H1 (cell line): ENCODE measurements around the gene SMARCC2. TPM values are rescaled to one million over a fixed set of nuclear protein-coding genes. Genes with fewer than 3 reads are reported as not detected.
A peak's percentile ranks its signal among the peaks of the same experiment; 100 is the strongest.

Experiments used
- CTCF ChIA-PET: fragments of 300-600 bp; sonication (Branson Sonifier 250); formaldehyde crosslinking; loops from one replicate; lab custom pipeline; 2021; ENCODE audit not compliant: partially characterized antibody; lab: Charles Lee
- POLR2A ChIA-PET: fragments of 300-600 bp; sonication (Branson Sonifier 250); formaldehyde crosslinking; loops from one replicate; lab custom pipeline; 2021; ENCODE audit warnings: inconsistent platforms; ENCODE audit not compliant: partially characterized antibody; lab: Charles Lee
- DNase-seq, 2 experiments: peaks; one replicate each; pipeline versions ENCODE4 v3.0.0 to v3.0.0-alpha.2; 2010 to 2022; ENCODE audit warnings: low spot score in 2 of 2, low read depth in 1 of 2, mixed read lengths in 1 of 2
- FAIRE-seq: peaks from 2 replicates; lab custom pipeline; 2011; peaks lifted over from hg19 to GRCh38; lab: Jason Lieb, UNC
- H2AFZ ChIP-seq: 2 replicates; pipeline ENCODE4 v1.8.1; 2012; ENCODE audit warnings: low read length, inconsistent platforms
- H2AK5ac ChIP-seq: 2 replicates; pipeline ENCODE4 v1.6.1; 2013; ENCODE audit warnings: low read depth, low read length
- H2BK120ac ChIP-seq: replicated peaks from 2 replicates; pipeline ENCODE3; 2013; ENCODE audit warnings: low read depth, low read length, inconsistent platforms
- H2BK12ac ChIP-seq: 2 replicates; pipeline ENCODE4 v1.6.1; 2013; ENCODE audit warnings: low read depth, low read length
- H2BK15ac ChIP-seq: 2 replicates; pipeline ENCODE4 v1.6.1; 2013; ENCODE audit warnings: low read length
- H2BK20ac ChIP-seq: 2 replicates; pipeline ENCODE4 v1.6.1; 2013; ENCODE audit warnings: low read length
- H2BK5ac ChIP-seq: 2 replicates; pipeline ENCODE4 v1.6.1; 2013; ENCODE audit warnings: low read depth, low read length
- H3K14ac ChIP-seq: 2 replicates; pipeline ENCODE4 v1.6.1; 2013; ENCODE audit warnings: inconsistent platforms; ENCODE audit not compliant: insufficient read length
- H3K18ac ChIP-seq: 2 replicates; pipeline ENCODE4 v1.6.1; 2013; ENCODE audit warnings: low read length; ENCODE audit errors: extremely low read depth
- H3K23ac ChIP-seq: 2 replicates; pipeline ENCODE4 v1.6.1; 2013; ENCODE audit warnings: inconsistent platforms; ENCODE audit not compliant: insufficient read length
- H3K23me2 ChIP-seq: 2 replicates; pipeline ENCODE4 v1.6.1; 2013; ENCODE audit warnings: low read depth, low read length
- H3K27ac ChIP-seq: 2 replicates; pipeline ENCODE4 v1.6.1; 2011; ENCODE audit warnings: low read depth, low read length, inconsistent platforms
- H3K27me3 ChIP-seq, 4 experiments: replicated peaks in 1 of 4; 1 replicate in 1 of 4; 2 replicates in 3 of 4; pipeline versions ENCODE4 v1.6.1 to v1.8.1; 2011 to 2013; ENCODE audit warnings: low read length in 3 of 4, mild to moderate bottlenecking in 3 of 4, inconsistent platforms in 2 of 4, mixed read lengths in 2 of 4, moderate library complexity in 1 of 4; ENCODE audit not compliant: control insufficient read depth in 3 of 4, insufficient read depth in 3 of 4; ENCODE audit errors: extremely low read depth in 1 of 4
- H3K36me3 ChIP-seq, 4 experiments: 2 replicates each; pipeline versions ENCODE4 v1.6.1 to v1.8.1; 2011 to 2013; ENCODE audit warnings: mild to moderate bottlenecking in 4 of 4, low read length in 3 of 4, moderate library complexity in 2 of 4, control low read depth in 1 of 4, inconsistent platforms in 1 of 4; ENCODE audit not compliant: insufficient read depth in 4 of 4, control insufficient read depth in 2 of 4
- H3K4ac ChIP-seq: replicated peaks from 2 replicates; pipeline ENCODE3; 2013; ENCODE audit warnings: low read length, low read depth, mixed read lengths, inconsistent platforms; ENCODE audit not compliant: insufficient read length
- H3K4me1 ChIP-seq, 4 experiments: replicated peaks in 1 of 4; 1 replicate in 1 of 4; 2 replicates in 3 of 4; pipeline versions ENCODE4 v1.6.1 to v1.8.1; 2011 to 2013; ENCODE audit warnings: low read length in 3 of 4, inconsistent platforms in 2 of 4, mixed read lengths in 1 of 4; ENCODE audit not compliant: insufficient read depth in 4 of 4, control insufficient read depth in 3 of 4
- H3K4me2 ChIP-seq, 2 experiments: 2 replicates each; pipeline versions ENCODE4 v1.6.1 to v1.8.1; 2011 to 2013; ENCODE audit warnings: low read depth in 2 of 2, low read length in 2 of 2, control low read depth in 1 of 2, inconsistent platforms in 1 of 2, mild to moderate bottlenecking in 1 of 2; ENCODE audit not compliant: insufficient read depth in 1 of 2
- H3K4me3 ChIP-seq, 4 experiments: fragments of 200-600, 300-600 bp in 1 of 4; sonication (generic), shearing (Covaris generic), sonication (Bioruptor Twin) in 1 of 4; 2 replicates each; pipeline versions ENCODE4 v1.5.1 to v1.8.1; 2011 to 2016; ENCODE audit warnings: low read length in 4 of 4, low read depth in 3 of 4, control low read depth in 2 of 4, inconsistent platforms in 2 of 4, mild to moderate bottlenecking in 2 of 4, mixed read lengths in 1 of 4, moderate library complexity in 1 of 4; ENCODE audit not compliant: insufficient read depth in 2 of 4; ENCODE audit errors: extremely low read depth in 1 of 4
- H3K56ac ChIP-seq: replicated peaks from 2 replicates; pipeline ENCODE3; 2013; ENCODE audit warnings: low read depth, mild to moderate bottlenecking, mixed read lengths, low read length, inconsistent platforms; ENCODE audit not compliant: insufficient read length
- H3K79me1 ChIP-seq: 2 replicates; pipeline ENCODE4 v1.6.1; 2013; ENCODE audit warnings: low read depth, low read length, control low read depth
- H3K79me2 ChIP-seq, 2 experiments: 2 replicates each; pipeline versions ENCODE4 v1.6.1 to v1.8.1; 2012 to 2013; ENCODE audit warnings: low read length in 2 of 2, mild to moderate bottlenecking in 2 of 2, inconsistent platforms in 1 of 2; ENCODE audit not compliant: insufficient read depth in 2 of 2, control insufficient read depth in 1 of 2
- H3K9ac ChIP-seq, 4 experiments: replicated peaks in 1 of 4; 1 replicate in 1 of 4; 2 replicates in 3 of 4; pipeline versions ENCODE4 v1.6.1 to v1.8.1; 2011 to 2013; ENCODE audit warnings: low read depth in 3 of 4, low read length in 3 of 4, control low read depth in 2 of 4, mild to moderate bottlenecking in 2 of 4, moderate library complexity in 2 of 4, inconsistent platforms in 1 of 4; ENCODE audit errors: extremely low read depth in 1 of 4
- H3K9me3 ChIP-seq, 2 experiments: 2 replicates each; pipeline versions ENCODE4 v1.6.1 to v1.8.1; 2012 to 2013; ENCODE audit warnings: mild to moderate bottlenecking in 2 of 2, moderate library complexity in 2 of 2, control low read depth in 1 of 2, inconsistent platforms in 1 of 2, low read depth in 1 of 2, low read length in 1 of 2, mixed read lengths in 1 of 2; ENCODE audit not compliant: insufficient read depth in 2 of 2
- H4K20me1 ChIP-seq, 2 experiments: replicated peaks in 1 of 2; 2 replicates each; pipeline versions ENCODE3 to v1.8.1; 2011 to 2013; ENCODE audit warnings: inconsistent platforms in 2 of 2, low read length in 2 of 2, mild to moderate bottlenecking in 1 of 2; ENCODE audit not compliant: insufficient read depth in 2 of 2, control insufficient read depth in 1 of 2
- H4K5ac ChIP-seq: 2 replicates; pipeline ENCODE4 v1.6.1; 2013; ENCODE audit warnings: low read length, low read depth, mixed read lengths, inconsistent platforms; ENCODE audit not compliant: insufficient read length
- H4K8ac ChIP-seq: 2 replicates; pipeline ENCODE4 v1.8.0; 2013; ENCODE audit warnings: mild to moderate bottlenecking, moderate library complexity, low read length, inconsistent platforms; ENCODE audit not compliant: insufficient read depth; ENCODE audit errors: extremely low read depth
- H4K91ac ChIP-seq: replicated peaks from 2 replicates; pipeline ENCODE3; 2013; ENCODE audit warnings: low read length, mixed read lengths, inconsistent platforms; ENCODE audit not compliant: insufficient read length
- WGBS, 2 experiments: shearing (Covaris generic) in 1 of 2; methylation state at CpG; one replicate each; pipeline versions ENCODE4 v1.1.6 to v1.1.7; 2013 to 2015; ENCODE audit warnings: low lambda C conversion rate in 2 of 2, mixed read lengths in 2 of 2, inconsistent platforms in 1 of 2, low coverage in 1 of 2, missing lambda C conversion rate in 1 of 2; ENCODE audit not compliant: insufficient replicate concordance in 2 of 2, insufficient coverage in 1 of 2, insufficient read length in 1 of 2; ENCODE audit errors: extremely low coverage in 1 of 2, missing lambda C conversion rate in 1 of 2; 5-methylcytosine and 5-hydroxymethylcytosine counted together
- polyA plus RNA-seq, 7 experiments: library from polyadenylated mRNA; depleted of rRNA in 3 of 7; stranded (reverse) in 5 of 7; unstranded in 2 of 7; fragments of >200 nt in 5 of 7; fragments of 200-250 nt in 2 of 7; gene quantifications; 1 replicate in 5 of 7; 2 replicates in 1 of 7; 4 replicates in 1 of 7; pipeline versions ENCODE4 v1.2.1 to v1.2.3, GENCODE V29; 2011 to 2013; ENCODE audit warnings: missing spikeins in 2 of 7, mixed read lengths in 2 of 7
- total RNA-seq: library from RNA; stranded (reverse); fragmentation: NEBNext Ultra II Directional; extraction: Animal tissue kit (Norgen Biotek cat#: 25700); gene quantifications from 2 replicates; pipeline ENCODE4 v1.2.1, GENCODE V29; 2021

Gene SMARCC2
- total and polyA plus RNA-seq, 2 of the 8 experiments (the other 6 are each of a cell fraction or from before 2014, with no cell fraction given), result 33.9 to 78.5 TPM

- ChIA-PET POLR2A (interaction anchor here (0.9 to 15.6 kb wide), 15 partner anchors 19 to 198 kb away, joined by 3 to 656 read pairs (median 6); partner anchors contain the start of genes CNPY2, PA2G4, RNF41 and SMARCC2), CTCF (interaction anchor here (0.9 to 6.8 kb wide), 11 partner anchors 25 to 76 kb away, joined by 3 to 47 read pairs (median 5); partner anchors contain the start of genes ESYT1, RNF41, SMARCC2 and ZC3H10)
- Histone ChIP-seq H3K23me2 (peaks cover 19% of the 10 kb centered on the region), H3K27me3 (no peaks in the 10 kb centered on the region), H3K14ac (no peak overlapping the region), H2AK5ac (no peak overlapping the region), H4K5ac (no peak overlapping the region), H2BK15ac (no peak overlapping the region), H4K8ac (no peak overlapping the region), H2AFZ (no peak overlapping the region), H3K79me1 (peaks cover 3% of the 10 kb centered on the region; the same call in 1 of the 2 replicates), H2BK12ac (no peak overlapping the region), H3K9me3 (no peaks in the 10 kb centered on the region), H3K4me1 (peaks cover 3 to 33% (median 20%) of the 10 kb centered on the region in 4 experiments), H2BK120ac (no peak overlapping the region), H3K4ac (no peak overlapping the region), H4K20me1 (peaks cover 11 to 23% of the 10 kb centered on the region in 2 experiments), H3K18ac (no peak overlapping the region), H4K91ac (no peak overlapping the region), H3K4me3 (peak overlapping the region in 2 of 4 experiments; percentile 14 to 91; a peak in 3 of 8 replicates), H2BK5ac (no peak overlapping the region), H3K4me2 (peak overlapping the region; percentile 77 to 92; a peak in 2 of 4 replicates), H3K79me2 (peaks cover 3 to 25% of the 10 kb centered on the region in 2 experiments), H3K9ac (no peak overlapping the region; a peak in 1 of 7 replicates), H3K36me3 (peaks cover 30 to 68% (median 52%) of the 10 kb centered on the region in 4 experiments), H3K27ac (no peak overlapping the region), H3K23ac (no peak overlapping the region), H2BK20ac (no peak overlapping the region), H3K56ac (no peak overlapping the region)
- 89% methylated on average over 11 of the region's 11 CpGs; no CpG with 5 or more reads in 1 of the 2 experiments for WGBS, 2 experiments
- FAIRE-seq (no peak), DNase-seq (no peak)
Observed at GRCh38 chr12:56160894-56161689, 28.2 kb downstream of the SMARCC2 start.
